IPS DF 6.9 (cell line): ENCODE results near the gene NRXN3.

ENCODE experiments used
- DNase-seq: peaks from one replicate; pipeline ENCODE4 v3.0.0-alpha.2; 2013; ENCODE audit warnings: low read depth, low spot score
- H3K27ac ChIP-seq: one replicate; pipeline ENCODE4 v1.5.1; 2013; ENCODE audit warnings: low read length, control low read depth
- H3K27me3 ChIP-seq: 2 replicates; pipeline ENCODE4 v1.6.1; 2013; ENCODE audit warnings: mild to moderate bottlenecking, low read length; ENCODE audit not compliant: control insufficient read depth, insufficient read depth
- H3K36me3 ChIP-seq: 2 replicates; pipeline ENCODE4 v1.6.1; 2013; ENCODE audit warnings: low read length; ENCODE audit not compliant: control insufficient read depth, insufficient read depth
- H3K4me1 ChIP-seq: 2 replicates; pipeline ENCODE4 v1.6.1; 2013; ENCODE audit warnings: low read length; ENCODE audit not compliant: control insufficient read depth, insufficient read depth
- H3K4me3 ChIP-seq: 2 replicates; pipeline ENCODE4 v1.5.1; 2013; ENCODE audit warnings: mild to moderate bottlenecking, low read length
- H3K9me3 ChIP-seq: 2 replicates; pipeline ENCODE4 v1.6.1; 2013; ENCODE audit warnings: low read length, inconsistent platforms; ENCODE audit not compliant: control insufficient read depth, insufficient read depth
- WGBS: extraction: QIAGEN DNeasy Blood & Tissue Kit; methylation state at CpG from one replicate; pipeline ENCODE4 v1.1.7; 2013; ENCODE audit warnings: mixed read lengths, missing lambda C conversion rate; ENCODE audit not compliant: insufficient read length, insufficient coverage; 5-methylcytosine and 5-hydroxymethylcytosine counted together

Gene NRXN3

DNA sequence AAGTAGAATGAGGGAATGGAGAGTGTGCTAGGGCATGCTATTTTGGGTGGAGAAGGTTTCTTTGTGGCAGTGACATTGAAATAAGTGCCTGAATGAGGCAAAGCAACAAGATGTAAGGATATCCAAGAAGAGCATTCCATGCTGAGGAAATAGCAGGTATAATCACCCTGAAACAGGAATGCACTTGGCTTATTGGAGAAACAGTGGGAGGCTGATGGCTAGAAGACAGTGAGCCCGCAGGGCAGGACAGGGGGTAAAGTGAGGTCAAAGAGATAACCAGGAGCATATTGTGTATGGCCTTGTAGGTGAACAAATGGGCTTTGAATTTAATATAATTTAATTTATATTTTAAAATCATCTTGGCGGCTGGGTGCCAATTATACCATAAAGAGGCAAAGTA is 1164.1 kb downstream of the NRXN3 start:
- Histone ChIP-seq H3K4me1 (peaks cover 2% of the 10 kb centered on the region), H3K4me3 (no peak overlapping the region), H3K36me3 (no peaks in the 10 kb centered on the region), H3K27me3 (no peaks in the 10 kb centered on the region), H3K27ac (no peak overlapping the region), H3K9me3 (no peaks in the 10 kb centered on the region)
- WGBS, result no CpG with 5 or more reads among the region's 2 CpGs
- no peak for DNase-seq

DNA sequence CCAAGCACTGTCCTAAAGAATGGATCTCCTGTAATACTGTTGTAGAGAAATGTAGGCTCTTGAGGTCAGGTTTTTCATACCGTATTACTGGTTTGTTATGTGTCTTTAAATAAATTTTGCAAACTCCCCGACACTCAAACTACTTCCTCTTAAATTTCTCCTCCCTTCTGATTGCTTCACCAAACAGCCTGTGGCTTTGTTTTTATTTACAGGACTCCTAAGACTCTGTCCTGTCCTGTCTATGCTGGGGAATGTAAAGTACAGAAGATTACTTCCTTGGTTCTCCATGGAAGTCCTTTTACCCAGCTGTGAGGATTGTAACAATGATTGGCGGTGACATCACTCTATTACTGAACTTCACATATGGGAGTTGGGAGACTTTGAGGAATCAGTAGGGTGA is 1167.6 kb downstream of the NRXN3 start:
- Histone ChIP-seq H3K9me3 (no peaks in the 10 kb centered on the region), H3K27ac (no peak overlapping the region), H3K4me3 (no peak overlapping the region), H3K4me1 (peaks cover 5% of the 10 kb centered on the region), H3K36me3 (no peaks in the 10 kb centered on the region), H3K27me3 (no peaks in the 10 kb centered on the region)
- DNase-seq, result no peak
- WGBS, result no CpG with 5 or more reads among the region's 3 CpGs

DNA sequence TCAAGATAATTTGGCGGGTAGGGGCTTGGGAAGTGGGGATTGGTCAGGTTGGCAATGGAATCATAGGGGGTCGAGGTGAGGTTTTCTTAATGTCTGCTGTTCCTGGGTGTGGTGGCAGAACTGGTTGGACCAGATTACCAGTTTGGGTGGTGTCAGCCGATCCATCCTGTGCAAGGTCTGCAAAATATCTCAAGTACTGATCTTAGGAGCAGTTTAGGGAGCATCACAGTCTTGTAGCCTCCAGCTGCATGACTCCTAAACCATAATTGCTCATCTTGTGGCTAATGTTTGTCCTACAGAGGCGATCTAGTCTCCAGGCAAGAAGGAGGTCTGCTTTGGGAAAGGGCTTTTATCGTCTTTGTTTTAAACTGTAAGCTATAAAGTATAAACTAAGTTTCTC is 1172.8 kb downstream of the NRXN3 start:
- Histone ChIP-seq H3K27me3 (no peaks in the 10 kb centered on the region), H3K9me3 (no peaks in the 10 kb centered on the region), H3K27ac (no peak overlapping the region), H3K36me3 (no peaks in the 10 kb centered on the region), H3K4me1 (peaks cover 5% of the 10 kb centered on the region; the same call in 1 of the 2 replicates), H3K4me3 (no peak overlapping the region)
- DNase-seq, result no peak
- WGBS, result no CpG with 5 or more reads among the region's 5 CpGs

DNA sequence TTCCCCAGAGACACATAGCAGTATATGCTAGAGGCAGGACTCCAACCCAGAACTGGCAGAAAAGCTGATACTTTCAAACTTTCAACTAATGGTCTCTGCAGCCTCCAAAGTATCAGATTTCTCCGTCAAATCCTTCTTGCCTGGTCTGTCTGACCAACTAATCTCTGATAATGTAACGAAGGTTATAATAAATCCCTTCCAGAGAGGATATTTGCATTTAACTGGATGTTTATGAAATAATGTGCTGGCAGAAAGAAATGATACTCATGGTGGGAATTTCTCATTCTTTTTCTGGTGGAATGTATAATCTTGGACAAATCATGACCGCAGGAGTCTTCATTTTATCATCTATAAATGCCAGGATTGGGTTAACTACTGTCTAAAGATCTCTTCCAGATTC is 1180.8 kb downstream of the NRXN3 start:
- no CpG with 5 or more reads among the region's 3 CpGs for WGBS
- H3K4me3 ChIP-seq, result no peak overlapping the region
- H3K4me1 ChIP-seq, result no peaks in the 10 kb centered on the region
- no peak for DNase-seq
- H3K36me3 ChIP-seq, result no peaks in the 10 kb centered on the region
- H3K9me3 ChIP-seq, result no peaks in the 10 kb centered on the region
- H3K27ac ChIP-seq, result no peak overlapping the region
- no peaks in the 10 kb centered on the region for H3K27me3 ChIP-seq

DNA sequence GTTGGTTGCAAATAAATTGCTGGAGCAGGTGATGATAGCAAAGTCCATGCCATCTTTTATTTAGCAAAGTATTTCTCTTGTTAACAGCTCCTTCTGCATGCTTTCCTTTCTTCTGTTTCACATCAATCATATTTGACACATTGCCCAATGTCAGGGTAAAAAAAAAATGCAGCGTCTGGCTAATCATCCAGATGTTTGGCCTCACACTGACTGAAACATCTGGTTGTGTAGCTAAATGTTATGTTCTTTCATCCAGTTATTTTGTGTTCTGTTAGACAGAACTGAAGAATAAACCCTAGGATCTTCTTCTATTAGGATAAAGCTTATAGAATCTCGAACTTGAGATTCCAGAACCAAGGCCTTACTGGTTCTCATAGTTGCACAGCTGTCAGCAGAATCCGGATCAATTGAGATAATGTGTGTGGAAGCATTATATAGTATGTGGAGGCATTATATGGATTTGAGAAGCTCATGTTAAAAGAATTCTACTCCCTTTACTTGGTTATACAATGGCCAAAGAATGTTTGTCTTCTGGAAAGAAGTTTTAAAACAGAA is 1182.0 kb downstream of the NRXN3 start:
- no peak for DNase-seq
- Histone ChIP-seq H3K27me3 (no peaks in the 10 kb centered on the region), H3K9me3 (no peaks in the 10 kb centered on the region), H3K27ac (no peak overlapping the region), H3K36me3 (no peaks in the 10 kb centered on the region), H3K4me1 (no peaks in the 10 kb centered on the region), H3K4me3 (no peak overlapping the region)
- no CpG with 5 or more reads among the region's 3 CpGs for WGBS

DNA sequence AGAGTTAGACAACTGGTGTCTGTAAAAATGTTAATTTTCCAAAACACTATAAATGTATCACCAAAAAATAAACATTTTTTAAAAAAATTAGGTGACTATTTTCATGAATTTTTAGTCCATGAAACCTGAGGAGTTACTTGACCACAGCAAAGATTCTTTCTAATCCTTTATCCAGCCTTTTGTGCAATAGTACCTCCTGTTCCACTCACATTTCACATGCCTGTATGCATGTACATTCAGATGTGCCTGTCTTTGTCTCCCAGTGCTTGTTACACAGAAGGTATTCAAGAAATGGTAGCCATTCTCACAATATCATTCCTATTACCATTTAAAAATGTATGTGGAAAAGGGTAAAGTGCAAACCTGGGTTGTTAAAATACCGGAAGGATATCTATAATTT is 1184.2 kb downstream of the NRXN3 start:
- no CpG with 5 or more reads among the region's 1 CpG for WGBS

DNA sequence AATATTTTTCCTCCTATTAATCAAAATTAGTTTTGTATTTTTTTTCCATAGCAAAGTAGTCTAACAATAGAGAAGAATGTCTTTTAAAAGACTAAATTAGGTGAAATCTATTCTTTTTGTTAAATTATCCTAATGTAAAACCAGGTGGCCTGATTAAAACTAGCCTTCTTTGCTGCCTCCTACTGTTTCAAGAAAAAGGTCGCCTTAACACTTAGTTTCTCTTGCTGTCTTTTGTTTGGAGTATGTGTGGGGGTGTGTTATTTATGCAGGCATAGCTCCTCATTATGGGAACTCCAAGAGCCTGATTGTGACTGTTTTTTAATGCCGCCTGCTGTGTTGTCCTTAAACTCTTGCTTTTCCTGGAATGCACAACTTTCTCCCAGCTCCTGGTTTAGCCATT is 1185.9 kb downstream of the NRXN3 start:
- no CpG with 5 or more reads among the region's 2 CpGs for WGBS
- no peaks in the 10 kb centered on the region for H3K27me3 ChIP-seq

More for the DNA sequence above, 1184.2 kb downstream of the NRXN3 start:
- Histone ChIP-seq H3K27ac (no peak overlapping the region), H3K4me3 (no peak overlapping the region), H3K36me3 (no peaks in the 10 kb centered on the region), H3K4me1 (no peaks in the 10 kb centered on the region; the same call in 1 of the 2 replicates), H3K27me3 (no peaks in the 10 kb centered on the region), H3K9me3 (no peaks in the 10 kb centered on the region)
- DNase-seq, result no peak

DNA sequence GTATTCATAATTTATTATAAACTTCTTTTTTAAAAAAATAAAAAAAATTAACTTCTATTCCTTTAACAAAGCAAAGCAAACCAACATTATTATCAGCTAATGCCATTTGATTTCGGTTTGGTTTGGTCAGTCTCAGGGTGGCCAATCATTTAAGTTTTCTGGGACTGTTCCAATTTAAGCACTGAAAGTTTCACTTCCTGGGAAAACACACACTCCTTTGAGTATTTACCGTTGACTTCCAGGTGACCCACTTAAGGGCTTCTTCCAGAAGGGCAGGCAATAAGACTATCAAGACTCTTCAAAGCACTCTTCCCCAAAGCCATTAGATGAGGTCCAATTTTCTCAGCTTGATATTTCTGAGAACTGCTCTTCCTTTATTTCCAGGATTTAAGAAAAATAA is 1187.1 kb downstream of the NRXN3 start:
- DNase-seq, result no peak
- Histone ChIP-seq H3K36me3 (no peaks in the 10 kb centered on the region), H3K27me3 (no peaks in the 10 kb centered on the region), H3K9me3 (no peaks in the 10 kb centered on the region), H3K4me3 (no peak overlapping the region), H3K27ac (no peak overlapping the region), H3K4me1 (no peaks in the 10 kb centered on the region; the same call in 1 of the 2 replicates)
- WGBS, result no CpG with 5 or more reads among the region's 2 CpGs

More for the DNA sequence above, 1185.9 kb downstream of the NRXN3 start:
- Histone ChIP-seq H3K9me3 (no peaks in the 10 kb centered on the region), H3K36me3 (no peaks in the 10 kb centered on the region), H3K27ac (no peak overlapping the region), H3K4me3 (no peak overlapping the region), H3K4me1 (no peaks in the 10 kb centered on the region; the same call in 1 of the 2 replicates)
- no peak for DNase-seq

DNA sequence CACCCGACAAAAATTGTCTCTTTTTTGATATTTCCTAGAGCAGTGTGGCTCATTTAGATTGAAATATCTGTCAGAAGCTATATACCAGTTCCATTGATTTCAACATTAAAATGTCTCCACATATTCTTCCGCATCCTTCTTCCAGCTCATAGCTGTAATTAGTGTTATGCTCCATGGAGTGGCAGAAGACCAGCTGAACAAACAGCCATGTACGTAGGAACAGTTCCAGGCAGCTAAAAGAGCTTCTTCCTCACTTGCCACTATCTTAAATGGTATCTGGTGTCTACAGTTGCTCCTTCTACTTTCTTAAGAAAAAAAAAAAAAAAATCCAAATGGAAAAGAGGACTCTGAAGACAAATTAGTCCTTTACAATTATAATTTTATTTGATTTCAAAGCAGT is 1193.1 kb downstream of the NRXN3 start:
- DNase-seq, result no peak
- H3K27me3 ChIP-seq, result no peaks in the 10 kb centered on the region
- H3K9me3 ChIP-seq, result no peaks in the 10 kb centered on the region
- no peak overlapping the region for H3K4me3 ChIP-seq
- H3K4me1 ChIP-seq, result no peaks in the 10 kb centered on the region
- no CpG with 5 or more reads among the region's 3 CpGs for WGBS
- no peaks in the 10 kb centered on the region for H3K36me3 ChIP-seq
- H3K27ac ChIP-seq, result no peak overlapping the region

DNA sequence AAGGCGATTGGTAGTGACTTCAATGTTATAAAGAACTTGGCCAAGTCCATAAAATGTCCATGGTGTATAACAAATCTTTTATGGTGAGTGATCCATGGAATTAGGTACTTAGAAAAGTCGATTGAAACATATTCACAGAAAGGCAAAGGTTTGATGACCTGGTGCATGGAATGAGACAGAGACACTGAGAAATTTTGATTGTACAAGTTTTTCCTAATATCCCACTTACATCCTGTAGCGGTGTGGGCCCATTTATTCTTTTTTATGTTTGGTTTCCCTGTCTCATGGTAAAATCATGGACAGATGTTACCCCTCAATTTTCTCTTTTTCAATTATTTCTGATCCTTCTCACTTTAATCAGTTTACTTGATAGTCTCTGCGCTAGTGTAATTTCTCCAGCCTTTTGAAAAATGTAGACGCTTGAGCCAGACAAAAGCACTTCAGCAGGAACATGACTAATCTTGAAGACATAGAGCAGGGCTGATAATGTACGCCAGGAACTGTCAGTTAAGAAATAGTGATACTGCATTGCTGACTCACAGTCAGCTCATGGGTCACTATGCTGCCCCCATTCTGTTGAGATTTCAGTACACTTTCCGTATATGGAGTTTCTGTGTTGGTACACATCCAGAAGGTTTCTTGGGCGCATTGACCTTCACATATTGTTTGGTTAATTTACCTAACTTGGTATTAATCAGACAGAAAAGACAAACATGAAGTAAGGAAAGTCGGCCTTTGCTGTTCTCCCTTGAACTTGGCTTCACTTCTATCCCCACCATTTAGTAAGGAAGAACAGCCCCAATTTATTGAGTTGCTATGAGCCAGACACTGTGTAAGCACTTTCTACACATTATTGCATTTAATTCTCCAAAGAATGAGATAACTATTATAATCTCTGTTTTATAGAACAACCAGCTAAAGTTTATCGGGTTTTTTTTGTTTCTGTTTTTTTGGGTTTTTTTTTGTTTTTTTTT is 1199.5 kb downstream of the NRXN3 start:
- H3K4me1 ChIP-seq, result no peaks in the 10 kb centered on the region
- no peaks in the 10 kb centered on the region for H3K27me3 ChIP-seq
- no peaks in the 10 kb centered on the region for H3K9me3 ChIP-seq
- WGBS, result no CpG with 5 or more reads among the region's 10 CpGs
- DNase-seq, result no peak
- H3K27ac ChIP-seq, result no peak overlapping the region
- no peaks in the 10 kb centered on the region for H3K36me3 ChIP-seq
- H3K4me3 ChIP-seq, result no peak overlapping the region
